GDM1 (cell line): ENCODE results near the gene SNX1.
A peak's percentile ranks its signal among the peaks of the same experiment; 100 is the strongest.
"Not testable (repeated sequence)": the region's sequence is repeated elsewhere in the genome, so short reads cannot be mapped to it uniquely, and the experiment has no call there.

Experiments used
- DNase-seq: peaks from one replicate; lab custom pipeline; 2025; lab: John Stamatoyannopoulos, UW

The SNX1 gene

GRCh38 chr15:64072812-64073211 is 23.0 kb upstream of the SNX1 start:
- no peak for DNase-seq

DNA sequence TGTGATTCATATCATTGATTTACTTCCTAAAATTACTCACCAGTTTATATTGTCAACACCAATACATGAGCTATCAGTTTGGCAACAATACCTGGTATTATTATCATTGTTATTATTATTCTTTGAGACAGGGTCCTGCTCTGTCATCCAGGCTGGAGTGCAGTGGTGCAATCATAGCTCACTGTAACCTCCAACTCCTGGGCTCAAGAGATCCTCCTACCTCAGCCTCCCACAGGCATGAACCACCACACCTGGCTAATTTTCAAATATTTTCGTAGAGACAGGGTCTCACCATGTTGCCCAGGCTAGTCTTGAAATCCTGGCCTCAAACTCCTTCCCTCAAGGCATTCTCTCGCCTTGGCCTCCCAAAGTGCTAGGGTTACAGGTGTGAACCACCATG is 22.3 kb upstream of the SNX1 start:
- DNase-seq: not testable (repeated sequence)

DNA sequence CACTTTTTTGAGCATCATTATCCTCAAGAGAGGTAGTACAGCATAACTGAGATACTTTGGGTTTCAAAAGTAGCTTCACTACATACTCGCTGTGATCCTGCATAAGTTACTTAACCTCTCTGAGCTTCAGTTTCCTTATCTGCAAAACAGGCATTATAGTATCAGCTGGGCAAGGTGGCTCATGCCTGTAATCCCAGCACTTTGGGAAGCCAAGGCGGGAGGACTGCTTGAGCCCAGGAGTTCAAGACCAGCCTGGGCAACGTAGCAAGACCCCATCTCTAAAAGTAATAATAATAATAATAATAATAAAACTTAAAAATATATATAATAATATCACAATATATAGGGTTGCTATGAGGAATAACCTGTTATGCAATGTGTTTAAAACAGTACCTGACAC is 13.0 kb upstream of the SNX1 start:
- DNase-seq: no peak

- DNase-seq: no peak
These were observed 6.1 kb upstream of the SNX1 start for GRCh38 chr15:64089543-64090280.

GRCh38 chr15:64090527-64090926 is 5.3 kb upstream of the SNX1 start:
- peak; percentile 48 for DNase-seq

DNA sequence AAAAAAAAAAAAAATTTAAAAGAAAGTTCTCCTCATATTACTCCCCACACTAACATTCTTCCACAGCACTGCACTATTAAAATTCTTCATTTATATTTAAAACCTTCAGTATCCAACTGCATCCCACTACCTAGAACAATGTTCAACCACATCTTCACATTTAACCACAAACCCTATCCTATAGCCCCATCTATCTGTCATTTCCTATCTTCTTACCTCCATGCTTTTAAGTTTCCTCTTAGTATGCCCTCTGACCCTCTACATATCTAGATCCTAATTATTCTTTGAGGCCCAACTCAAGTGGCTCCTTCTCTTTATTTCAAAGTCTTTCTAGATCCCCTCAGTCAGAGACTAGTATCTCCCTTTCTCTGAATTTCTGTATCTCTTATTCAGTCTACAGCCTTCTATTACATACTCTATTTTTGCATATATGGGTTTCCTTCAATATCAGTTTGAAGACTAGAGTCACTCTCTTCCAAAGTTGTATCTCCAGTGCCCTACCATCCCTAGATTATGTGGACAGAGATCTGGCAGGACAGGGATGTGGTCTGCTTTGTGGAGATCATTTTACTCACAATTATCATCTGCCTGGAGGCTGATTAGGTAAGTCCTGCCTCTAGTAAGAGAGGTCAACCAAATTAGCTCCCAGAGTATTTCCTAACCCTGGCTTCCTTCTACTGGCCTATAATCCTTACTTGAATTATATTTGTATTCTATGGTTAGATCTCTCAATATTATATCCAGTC is 3.5 kb upstream of the SNX1 start:
- DNase-seq: no peak

DNA sequence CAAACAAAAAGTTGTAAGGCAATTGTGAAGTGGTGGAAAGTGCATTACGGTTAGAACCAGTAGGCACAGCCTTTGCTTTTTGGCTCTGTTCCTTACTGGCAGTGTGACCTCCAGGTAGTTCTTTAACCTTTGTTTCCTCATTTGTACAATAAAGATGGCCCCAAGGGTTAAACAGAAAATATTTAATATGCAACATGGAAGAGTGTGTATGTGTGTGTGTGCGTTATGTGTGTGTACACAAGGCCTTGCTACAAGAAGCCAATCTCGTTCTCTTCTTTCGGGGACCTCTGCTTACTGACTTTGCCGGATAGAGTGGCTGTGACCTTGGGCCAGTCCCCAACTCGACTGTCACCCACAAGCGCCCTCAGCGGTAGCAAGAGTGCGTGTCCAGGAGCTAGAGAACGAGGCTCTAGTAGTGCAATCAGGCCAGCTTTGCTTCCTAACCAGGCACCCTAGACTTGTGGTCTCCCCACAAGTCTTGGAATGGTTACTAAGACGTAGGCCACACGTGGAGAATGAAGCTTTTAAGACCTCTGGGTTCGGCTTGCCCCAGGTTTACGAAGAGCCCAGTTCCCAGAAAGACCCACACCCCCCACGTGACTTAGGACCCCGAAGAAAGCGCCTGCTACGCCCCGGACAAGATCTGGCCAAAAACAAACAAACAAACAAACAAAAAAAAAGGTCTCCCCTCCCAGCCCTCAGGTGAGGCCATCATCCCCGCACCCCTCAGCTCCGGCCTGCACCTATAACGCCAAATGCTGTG is 2.7 kb upstream of the SNX1 start:
- DNase-seq: peak; percentile 19

DNA sequence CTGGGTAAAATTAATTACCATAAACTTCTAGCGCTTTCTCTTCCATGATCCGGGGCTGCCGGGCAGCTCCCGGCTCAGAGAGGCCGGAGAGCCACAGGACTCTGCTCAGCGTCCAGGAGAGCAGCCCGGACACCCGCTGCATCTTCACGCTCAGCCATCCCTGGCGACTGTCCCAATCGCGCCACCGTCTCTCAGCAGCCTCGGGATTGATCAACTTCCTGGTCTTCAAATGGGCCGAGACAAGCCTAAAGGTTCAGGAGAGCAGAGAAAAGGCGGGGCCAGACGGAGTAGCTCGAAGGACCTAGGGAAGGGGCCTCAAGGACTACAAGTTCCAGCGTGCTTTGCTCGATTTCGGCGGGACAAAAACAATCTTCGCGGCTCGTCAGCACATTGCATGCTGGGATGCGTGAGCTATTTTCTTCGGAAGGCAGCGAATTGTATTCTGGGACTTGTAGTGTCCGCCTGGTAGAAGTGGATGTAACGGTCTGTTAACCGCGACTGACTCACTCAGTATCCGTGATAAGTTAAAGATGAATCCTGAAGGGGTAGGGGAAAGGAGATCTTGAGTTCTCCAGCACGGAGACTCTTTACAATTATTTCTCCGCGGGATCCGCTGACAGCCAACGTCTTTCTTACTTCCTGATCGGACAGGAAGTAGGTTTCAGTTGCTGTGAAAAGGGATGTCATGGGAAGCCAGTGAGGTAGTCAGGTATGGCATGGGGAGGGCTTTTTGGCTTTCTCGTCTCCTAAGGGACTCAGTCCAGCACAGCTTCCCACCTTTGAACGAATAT is 2.0 kb upstream of the SNX1 start, which contains the start of gene CIAO2A:
Gene CIAO2A (minus strand): TSS at position 212 of the 791 bp plus-strand sequence. CDS start 70 bp downstream, at position 142.
- DNase-seq: peak; percentile 99

DNA sequence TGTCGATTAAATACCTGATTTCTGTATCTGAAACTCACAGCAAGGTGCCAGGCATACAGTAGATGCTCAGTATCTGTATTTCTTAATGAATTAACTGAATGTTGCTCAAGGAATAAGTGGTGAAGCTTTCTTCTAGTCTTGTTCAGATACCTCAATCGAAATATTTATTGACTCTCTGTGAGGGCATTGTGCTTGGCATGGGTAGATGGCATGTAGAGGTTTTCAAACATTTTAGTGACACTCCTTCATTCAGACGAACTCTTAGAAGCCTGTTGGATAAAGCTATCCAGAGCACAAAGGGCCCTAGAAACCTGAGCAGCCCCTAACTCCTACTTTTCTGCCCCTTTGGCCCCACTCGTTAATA is 369 bp upstream of the SNX1 start:
- no peak for DNase-seq

- no peak for DNase-seq
These were observed 1.0 kb downstream of the SNX1 start for GRCh38 chr15:64096668-64097384.

DNA sequence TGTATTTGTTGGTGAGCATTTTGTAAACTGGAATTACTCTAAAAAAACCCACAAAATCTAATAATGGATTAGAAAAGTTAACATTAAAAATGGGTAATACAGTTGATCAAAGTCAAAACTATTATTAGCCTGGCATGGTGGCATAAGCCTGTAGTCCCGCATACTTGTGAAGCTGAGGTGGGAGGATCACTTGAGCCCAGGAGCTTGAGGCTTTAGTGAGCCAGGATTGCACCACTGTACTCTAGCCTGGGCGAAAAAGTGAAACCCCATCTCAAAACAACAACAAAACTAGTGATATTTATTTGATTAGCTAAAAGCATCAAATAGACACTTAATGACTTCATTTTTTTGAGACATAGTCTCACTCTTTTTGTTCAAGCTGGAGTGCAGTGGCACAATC is 3.6 kb downstream of the SNX1 start:
- DNase-seq: no peak

GRCh38 chr15:64100958-64101357 is 5.2 kb downstream of the SNX1 start:
- DNase-seq: no peak

- no peak for DNase-seq
These were observed 6.7 kb downstream of the SNX1 start for GRCh38 chr15:64102497-64102896.

GRCh38 chr15:64105113-64105704 is 9.4 kb downstream of the SNX1 start:
- no peak for DNase-seq

GRCh38 chr15:64107337-64107736 is 11.6 kb downstream of the SNX1 start:
- DNase-seq: no peak

- DNase-seq: not testable (repeated sequence)
These were observed 14.4 kb downstream of the SNX1 start for GRCh38 chr15:64110108-64110701.

- no peak for DNase-seq
These were observed 15.3 kb downstream of the SNX1 start for GRCh38 chr15:64110950-64111678.

GRCh38 chr15:64111679-64112050 is 15.9 kb downstream of the SNX1 start:
- DNase-seq: no peak

GRCh38 chr15:64112073-64112772 is 16.4 kb downstream of the SNX1 start:
- no peak for DNase-seq
